Ureter (tissue), 1 donor: Measurements from ENCODE around the gene TRRAP. TPM values are rescaled to one million over a fixed set of nuclear protein-coding genes. Genes with fewer than 3 reads are reported as not detected.
"Not testable (repeated sequence)": the region's sequence is repeated elsewhere in the genome, so short reads cannot be mapped to it uniquely, and the experiment has no call there.

ENCODE experiments used
- DNase-seq: peaks from one replicate; pipeline ENCODE4 v3.0.0-alpha.2; 2020; ENCODE audit warnings: low spot score
- total RNA-seq: library from RNA; stranded (reverse); gene quantifications from one replicate; pipeline ENCODE4 v1.2.4, GENCODE V29; 2023
- donor health status: DM: yes; HTN: yes; CAD: no.

Gene TRRAP
- total RNA-seq, 1 donor from 2014 or later = 53.5 TPM

DNA sequence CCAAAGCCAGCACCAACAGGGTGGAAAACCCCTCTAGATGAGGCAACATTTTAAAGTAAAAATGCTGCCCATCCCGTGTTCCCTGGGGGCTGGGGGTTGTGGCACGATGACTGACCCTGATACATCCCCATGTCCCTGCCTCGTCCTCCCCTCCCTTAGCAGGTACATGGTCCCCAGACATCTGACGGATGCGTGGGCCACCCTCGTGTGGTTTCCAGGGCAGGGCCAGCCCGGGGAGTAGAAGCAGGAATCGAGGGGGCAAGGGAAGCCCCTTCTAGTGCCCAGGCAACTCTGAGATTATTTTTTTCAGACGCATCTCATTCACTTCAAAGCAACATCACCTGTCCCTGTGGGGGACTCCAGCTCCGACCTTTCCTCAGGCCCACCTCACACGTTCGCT lies 12.0 kb upstream of the TRRAP start:
- DNase-seq = no peak

GRCh38 chr7:98866765-98867164 lies 11.6 kb upstream of the TRRAP start:
- no peak for DNase-seq

GRCh38 chr7:98868450-98868849 lies 9.9 kb upstream of the TRRAP start:
- DNase-seq = no peak

DNA sequence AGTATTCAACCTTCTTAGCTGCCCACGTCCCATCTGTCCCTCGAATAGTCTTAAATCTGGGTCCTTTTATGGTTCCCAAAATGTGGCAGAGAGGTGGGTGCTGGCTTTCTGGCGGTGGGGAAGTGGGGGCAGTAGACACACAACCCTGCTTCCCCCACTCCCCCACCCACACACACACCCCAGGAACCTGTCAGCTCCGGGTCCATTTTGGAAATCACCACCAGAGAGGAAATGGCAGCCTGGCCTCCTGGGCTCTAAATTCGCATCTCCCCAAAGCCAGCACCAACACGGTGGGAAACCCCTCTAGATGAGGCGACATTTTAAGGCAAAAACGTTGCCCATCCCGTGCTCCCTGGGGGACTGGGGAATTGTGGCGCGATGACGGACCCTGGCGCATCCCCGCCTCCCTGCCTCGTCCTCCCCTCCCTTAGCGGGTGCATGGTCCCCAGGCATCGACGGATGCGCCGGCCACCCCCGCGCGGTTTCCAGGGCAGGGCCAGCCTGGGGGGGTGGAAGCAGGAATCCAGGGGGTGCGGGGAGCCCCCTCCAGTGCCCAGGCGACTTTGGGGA lies 9.2 kb upstream of the TRRAP start:
- no peak for DNase-seq

- DNase-seq = no peak
Observed at GRCh38 chr7:98869597-98870120, 8.7 kb upstream of the TRRAP start, which contains the start of gene TMEM130. Gene TMEM130 (minus strand): TSS chr7:98870014. CDS start chr7:98869861, 153 bp downstream.

DNA sequence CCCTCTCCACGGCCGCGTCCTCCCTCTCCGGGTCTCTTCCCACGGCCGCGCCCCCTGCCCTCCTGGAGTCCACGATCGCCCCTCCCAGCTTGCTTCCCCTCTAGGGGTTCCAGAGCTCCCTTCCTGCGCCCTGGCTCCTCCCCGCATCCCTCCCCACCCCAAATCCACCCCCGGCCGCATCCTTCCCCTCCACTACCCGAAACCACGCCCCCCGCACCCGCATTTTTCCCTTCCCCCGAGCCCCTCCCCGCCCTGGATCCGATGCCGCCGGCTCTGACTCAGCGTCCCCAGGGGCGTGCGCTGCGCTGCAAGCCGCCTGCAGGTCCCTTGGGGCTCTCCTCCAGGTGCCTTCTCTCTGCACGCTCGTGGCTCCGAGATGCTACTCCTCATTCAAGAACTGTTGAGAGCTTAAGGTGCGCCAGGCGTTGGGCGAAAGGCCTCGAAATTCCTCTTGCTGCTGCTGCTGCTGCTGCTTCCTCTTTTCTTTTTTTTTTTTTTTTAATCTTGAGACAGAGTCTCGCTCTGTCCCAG lies 8.1 kb upstream of the TRRAP start:
- no peak for DNase-seq

DNA sequence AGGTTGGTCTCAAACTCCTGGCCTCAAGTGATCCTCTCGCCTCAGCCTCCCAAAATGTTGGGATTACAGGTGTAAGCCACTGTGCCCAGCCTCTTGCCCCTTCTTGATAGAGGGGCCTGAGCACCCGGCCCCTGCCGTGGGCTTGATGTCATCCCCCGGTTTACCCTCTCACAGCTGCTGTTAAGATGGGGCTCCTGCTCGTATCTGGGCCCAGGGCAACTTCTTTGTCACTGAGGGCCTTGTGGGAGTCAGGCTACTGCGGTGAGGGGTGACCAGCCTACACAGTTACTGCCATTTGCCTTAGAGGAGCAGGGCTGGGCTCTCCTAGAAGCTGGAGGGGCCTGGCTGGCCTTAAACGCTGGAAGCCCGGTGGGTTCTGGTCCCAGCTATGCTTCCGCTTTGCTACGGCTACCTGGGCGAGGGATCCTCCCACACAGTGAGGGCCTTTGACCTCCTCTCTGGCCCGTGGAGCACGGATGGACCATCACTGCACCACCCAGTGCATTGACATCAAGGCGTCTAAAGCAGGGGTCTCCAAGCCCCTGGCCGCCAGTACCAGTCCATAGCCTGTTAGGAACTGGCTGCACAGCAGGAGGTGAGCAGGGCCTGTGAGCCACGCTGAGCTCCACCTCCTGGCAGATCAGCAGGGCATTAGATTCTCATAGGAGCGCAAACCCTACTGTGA lies 7.4 kb upstream of the TRRAP start:
- no peak for DNase-seq

DNA sequence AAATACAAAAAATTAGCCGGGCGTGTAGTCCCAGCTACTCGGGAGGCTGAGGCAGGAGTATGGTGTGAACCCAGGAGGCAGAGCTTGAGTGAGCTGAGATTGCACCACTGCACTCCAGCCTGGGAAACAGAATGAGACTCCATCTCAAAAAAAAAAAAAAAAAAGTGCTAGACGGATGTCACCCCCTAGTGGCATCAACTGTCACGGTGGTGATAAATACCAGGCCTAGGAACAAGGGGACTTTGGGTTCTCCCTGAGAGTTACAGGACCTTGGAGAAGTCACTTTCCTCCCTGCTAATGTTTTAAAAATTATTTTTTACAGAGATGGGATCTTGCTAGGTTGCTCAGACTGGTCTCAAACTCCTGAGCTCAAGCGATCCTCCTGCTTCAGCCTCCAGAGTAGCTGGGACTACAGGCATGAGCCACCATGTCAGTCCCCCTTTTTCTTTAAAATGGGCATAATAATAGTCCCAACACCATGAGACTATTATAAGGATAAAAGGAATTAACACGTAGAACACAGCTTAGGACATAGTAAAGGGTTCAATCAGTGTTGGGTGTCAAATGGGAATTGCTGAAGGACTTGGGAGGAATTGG lies 5.9 kb upstream of the TRRAP start:
- no peak for DNase-seq

GRCh38 chr7:98873610-98874009 lies 4.7 kb upstream of the TRRAP start:
- not testable (repeated sequence) for DNase-seq

DNA sequence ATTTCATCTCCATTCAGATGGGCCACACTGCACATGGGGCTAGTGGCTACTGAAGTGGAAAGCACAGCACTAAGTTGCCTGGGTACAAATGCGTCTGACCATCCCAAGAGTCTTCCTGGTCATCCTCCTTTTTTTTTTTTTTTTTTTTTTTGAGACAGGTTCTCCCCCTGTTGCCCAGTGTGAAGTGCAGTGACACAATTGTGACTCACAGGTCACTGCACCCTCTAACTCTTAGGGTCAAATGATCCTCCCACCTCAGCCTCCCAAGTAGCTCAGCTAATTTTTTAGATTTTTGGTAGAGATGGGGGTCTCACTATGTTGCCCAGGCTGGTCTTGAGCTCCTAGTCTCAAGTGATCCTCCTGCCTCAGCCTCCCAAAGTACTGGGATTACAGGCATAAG lies 3.4 kb upstream of the TRRAP start:
- DNase-seq = no peak

DNA sequence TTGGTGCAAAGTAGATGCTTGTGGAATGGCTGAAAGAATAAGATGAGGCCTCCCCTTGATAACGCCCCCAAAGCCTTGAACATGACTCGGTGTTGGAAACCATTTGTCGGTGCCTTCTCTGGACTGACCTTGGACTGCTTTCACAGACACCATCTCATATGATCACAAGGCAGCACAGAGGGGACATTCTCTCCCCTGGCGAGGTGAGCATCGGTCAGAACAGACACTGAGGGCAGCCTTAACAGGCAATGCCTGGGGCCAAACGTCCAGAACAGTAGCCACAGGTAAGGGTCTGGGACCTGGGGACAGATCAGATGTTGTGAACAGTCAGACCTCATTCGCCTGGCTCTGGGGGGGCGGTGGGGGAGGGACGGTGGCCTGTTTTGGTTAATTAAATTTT lies 2.8 kb upstream of the TRRAP start:
- DNase-seq = no peak

- no peak for DNase-seq
Observed at GRCh38 chr7:98877146-98877545, 1.2 kb upstream of the TRRAP start.

- DNase-seq = no peak
Observed at GRCh38 chr7:98877692-98878364, 504 bp upstream of the TRRAP start.

DNA sequence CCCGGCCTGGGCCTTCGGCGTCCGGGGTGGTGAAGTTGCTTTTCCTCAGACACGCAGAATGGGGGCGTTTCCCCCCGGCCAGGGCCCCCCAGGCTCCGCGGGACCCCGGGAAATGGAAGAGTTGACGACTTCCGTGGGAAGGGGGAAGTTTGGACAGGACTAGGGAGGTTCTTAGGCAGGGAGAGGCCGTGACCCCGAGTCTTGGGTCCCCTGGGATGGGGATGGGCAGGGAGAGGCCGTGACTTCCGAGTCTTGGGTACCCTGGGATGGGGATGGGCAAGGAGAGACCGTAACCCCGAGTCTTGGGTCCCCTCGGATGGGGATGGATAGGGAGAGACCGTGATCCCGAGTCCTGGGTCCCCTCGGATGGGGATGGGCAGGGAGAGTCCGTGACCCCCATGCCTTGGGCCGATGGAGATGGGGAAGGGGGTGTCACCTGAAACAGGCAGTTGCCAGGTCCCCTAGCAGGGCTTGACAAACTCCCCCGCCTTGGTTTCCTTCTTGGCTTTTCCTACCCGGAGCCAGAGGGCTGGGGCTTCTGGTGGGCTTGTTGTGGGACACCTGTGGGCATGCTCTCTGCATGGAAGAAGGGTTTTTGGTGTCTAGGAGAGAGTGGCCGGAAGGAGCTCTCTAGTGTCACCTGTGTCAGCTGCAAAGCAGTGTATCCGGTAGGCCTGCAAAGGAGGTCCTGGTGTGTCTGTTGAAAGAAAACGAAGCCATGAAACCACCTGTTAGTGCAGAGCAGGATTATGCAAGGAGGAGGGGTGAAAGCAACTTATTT lies 1.1 kb downstream of the TRRAP start:
- DNase-seq = peak; percentile 58

GRCh38 chr7:98879979-98880315 lies 1.6 kb downstream of the TRRAP start:
- DNase-seq = no peak

DNA sequence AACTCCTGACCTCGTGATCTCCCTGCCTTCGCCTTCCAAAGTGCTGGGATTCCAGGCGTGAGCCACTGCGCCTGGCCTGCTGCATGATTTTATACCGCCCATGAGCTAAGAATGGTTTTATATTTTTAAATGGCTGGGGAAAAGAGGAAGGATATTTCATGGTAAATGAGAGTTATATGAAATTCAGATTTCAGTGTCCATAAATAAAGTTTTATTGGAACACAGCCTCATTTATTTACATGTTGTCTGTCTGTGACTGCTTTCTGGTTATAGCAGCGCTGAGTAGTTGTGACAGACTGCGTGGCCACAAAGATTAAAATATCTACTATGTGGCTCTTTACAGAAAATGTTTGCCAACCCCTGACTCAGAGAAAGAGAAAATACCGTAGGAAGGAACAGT lies 2.2 kb downstream of the TRRAP start:
- DNase-seq = no peak

DNA sequence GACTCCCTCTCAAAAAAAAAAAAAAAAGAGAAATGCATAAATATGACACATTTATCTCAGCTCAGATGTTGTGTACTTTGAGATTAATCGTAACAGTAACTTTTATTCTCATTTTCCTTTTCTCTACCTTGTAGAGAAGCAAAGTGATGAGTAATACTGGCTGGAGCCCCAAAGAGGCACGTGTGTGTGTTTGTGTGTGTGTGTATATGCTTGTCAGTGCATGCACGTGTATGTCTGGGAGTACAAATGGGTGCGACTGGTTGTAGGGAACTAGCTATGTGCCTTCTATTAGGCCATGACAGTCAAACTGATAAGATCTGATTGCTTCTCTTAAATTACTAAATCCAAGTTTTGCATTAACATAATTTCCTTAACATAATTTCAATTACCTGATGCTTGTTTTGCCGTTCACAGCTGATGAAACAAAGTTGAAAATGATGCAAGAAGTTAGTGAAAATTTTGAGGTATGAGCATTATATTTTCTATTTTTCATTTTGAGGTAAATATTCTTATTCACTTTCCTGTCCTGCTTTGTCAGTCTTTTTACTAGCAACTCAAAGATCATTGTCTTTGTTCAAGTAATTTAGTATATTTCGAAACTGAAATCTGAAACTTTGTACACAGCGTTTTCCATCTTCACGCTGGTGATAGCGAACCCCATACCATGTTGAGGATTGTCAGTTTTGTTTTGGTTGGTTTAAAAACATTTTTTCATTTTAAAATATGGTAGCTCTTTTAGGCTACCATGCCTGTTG lies 3.4 kb downstream of the TRRAP start:
- DNase-seq = no peak

- DNase-seq = no peak
Observed at GRCh38 chr7:98884416-98884815, 6.1 kb downstream of the TRRAP start.

DNA sequence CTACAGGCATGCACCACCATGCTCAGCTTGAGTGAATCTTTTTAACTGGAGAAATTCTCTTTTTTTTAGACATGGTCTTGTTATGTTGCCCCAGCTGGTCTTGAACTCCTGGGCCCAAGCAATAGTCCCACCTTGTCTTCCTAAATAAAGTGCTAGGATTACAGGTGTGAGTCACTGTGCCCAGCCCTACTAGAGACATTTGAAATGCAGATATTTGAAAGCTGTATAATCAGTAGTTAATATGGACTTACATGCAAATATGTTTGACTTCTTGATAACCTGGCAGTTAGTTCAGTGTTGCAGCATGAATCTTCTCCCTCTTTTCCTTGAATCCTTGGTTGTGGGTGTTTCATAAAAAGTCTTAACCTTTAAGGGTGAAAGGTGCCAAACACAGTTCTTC lies 8.7 kb downstream of the TRRAP start:
- no peak for DNase-seq

DNA sequence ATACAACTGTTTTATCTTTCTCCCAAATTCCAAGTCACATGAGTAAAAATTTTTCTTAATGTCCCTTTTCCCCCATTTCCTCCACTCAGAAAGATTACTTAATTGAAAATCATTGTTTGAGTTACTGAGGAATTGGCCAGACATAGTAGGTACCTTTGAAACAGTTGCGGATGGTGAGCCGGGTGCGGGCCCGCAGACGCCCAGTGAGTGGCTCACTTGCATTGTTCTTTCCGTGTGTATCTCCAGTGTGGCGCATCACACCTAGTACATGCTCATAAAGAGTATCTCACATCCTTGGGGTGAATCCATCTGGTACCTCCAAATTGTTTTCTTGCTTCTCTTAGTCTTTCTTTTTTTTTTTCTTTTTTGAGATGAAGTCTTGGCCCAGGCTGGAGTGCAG lies 14.3 kb downstream of the TRRAP start:
- no peak for DNase-seq

DNA sequence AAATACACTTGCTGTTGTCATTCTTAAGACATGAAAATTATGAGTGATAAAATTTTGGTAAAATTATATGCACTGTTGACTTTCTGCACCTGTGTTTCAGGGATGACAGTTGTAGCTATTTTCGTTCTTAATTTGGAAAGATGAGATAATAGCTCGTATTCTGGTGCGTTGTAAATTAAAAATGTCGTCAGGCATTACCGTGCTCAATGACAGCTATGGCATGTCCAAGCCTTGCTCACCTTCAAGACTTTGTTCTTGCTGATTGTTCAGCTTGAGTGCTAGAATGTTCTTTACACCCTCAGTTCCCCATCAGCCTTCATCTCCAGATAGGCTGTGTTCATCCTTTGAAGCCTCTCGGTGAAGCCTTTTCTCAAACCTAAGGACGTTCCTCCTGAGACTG lies 21.5 kb downstream of the TRRAP start:
- no peak for DNase-seq
